ENCODE data around the gene GABRR3. TPM values are rescaled to one million over a fixed set of nuclear protein-coding genes. Genes with fewer than 3 reads are reported as not detected.

The GABRR3 gene
- polyA plus RNA-seq, 1 experiment = not detected

GRCh38 chr3:97992547-97993173 is 42.5 kb downstream of the GABRR3 start:
- ChIA-PET CTCF (no interaction called here), POLR2A (no interaction called here)
- Histone ChIP-seq H3K36me3 (ENCODE audit: control insufficient read depth, insufficient read depth, low read length) (no peaks in the 10 kb centered on the region), H3K4me3 (ENCODE audit: low read depth, low read length) (no peak overlapping the region), H3K27me3 (ENCODE audit: control insufficient read depth, insufficient read depth, low read length) (no peaks in the 10 kb centered on the region)
- no peak for TF ChIP-seq CTCF (IDR thresholded peaks at IDR 0.05; ENCODE audit: insufficient read depth, low read depth, low read length)
- no peak for DNase-seq (ENCODE audit: low read depth)

- no peak for DNase-seq (ENCODE audit: low read depth)
- H3K4me3 ChIP-seq (ENCODE audit: low read depth, low read length) = no peak overlapping the region
- TF ChIP-seq CTCF (IDR thresholded peaks at IDR 0.05; ENCODE audit: insufficient read depth, low read depth, low read length) = no peak
- ChIA-PET POLR2A (no interaction called here), CTCF (no interaction called here)
- H3K36me3 ChIP-seq (ENCODE audit: control insufficient read depth, insufficient read depth, low read length) = no peaks in the 10 kb centered on the region
- no peaks in the 10 kb centered on the region for H3K27me3 ChIP-seq (ENCODE audit: control insufficient read depth, insufficient read depth, low read length)
Measured at GRCh38 chr3:97991293-97991682, 43.8 kb downstream of the GABRR3 start.

GRCh38 chr3:97990624-97991292 is 44.4 kb downstream of the GABRR3 start:
- Histone ChIP-seq H3K4me3 (ENCODE audit: low read depth, low read length) (no peak overlapping the region), H3K27me3 (ENCODE audit: control insufficient read depth, insufficient read depth, low read length) (no peaks in the 10 kb centered on the region), H3K36me3 (ENCODE audit: control insufficient read depth, insufficient read depth, low read length) (no peaks in the 10 kb centered on the region)
- TF ChIP-seq CTCF (IDR thresholded peaks at IDR 0.05; ENCODE audit: insufficient read depth, low read depth, low read length) = no peak
- POLR2A ChIA-PET = no interaction called here
- no peak for DNase-seq (ENCODE audit: low read depth)
- CTCF ChIA-PET = no interaction called here

GRCh38 chr3:97988784-97989568 is 46.1 kb downstream of the GABRR3 start:
- CTCF ChIA-PET = no interaction called here
- no peak for TF ChIP-seq CTCF (IDR thresholded peaks at IDR 0.05; ENCODE audit: insufficient read depth, low read depth, low read length)
- no peak for DNase-seq (ENCODE audit: low read depth)
- no peaks in the 10 kb centered on the region for H3K27me3 ChIP-seq (ENCODE audit: control insufficient read depth, insufficient read depth, low read length)
- H3K36me3 ChIP-seq (ENCODE audit: control insufficient read depth, insufficient read depth, low read length) = no peaks in the 10 kb centered on the region
- no peak overlapping the region for H3K4me3 ChIP-seq (ENCODE audit: low read depth, low read length)
- POLR2A ChIA-PET = no interaction called here

GRCh38 chr3:97987306-97987705 is 47.8 kb downstream of the GABRR3 start:
- TF ChIP-seq CTCF (IDR thresholded peaks at IDR 0.05; ENCODE audit: insufficient read depth, low read depth, low read length) = no peak
- CTCF ChIA-PET = interaction anchor here (0.6 to 1.1 kb wide), 2 partner anchors 18 kb away, joined by 3 to 5 read pairs; no protein-coding TSS in a partner anchor
- Histone ChIP-seq H3K27me3 (ENCODE audit: control insufficient read depth, insufficient read depth, low read length) (no peaks in the 10 kb centered on the region), H3K4me3 (ENCODE audit: low read depth, low read length) (no peak overlapping the region), H3K36me3 (ENCODE audit: control insufficient read depth, insufficient read depth, low read length) (no peaks in the 10 kb centered on the region)
- no peak for DNase-seq (ENCODE audit: low read depth)
- POLR2A ChIA-PET = no interaction called here

All from BJ (cell line).